GM12874 (cell line): ENCODE measurements around the gene FAM168A.

ENCODE experiments used
- CTCF ChIP-seq: IDR thresholded peaks from 2 replicates; pipeline ENCODE4 v1.5.1; 2011; ENCODE audit warnings: low read depth, mild to moderate bottlenecking, control low read depth, low read length, moderate library complexity; ENCODE audit not compliant: insufficient read depth

Gene FAM168A

DNA sequence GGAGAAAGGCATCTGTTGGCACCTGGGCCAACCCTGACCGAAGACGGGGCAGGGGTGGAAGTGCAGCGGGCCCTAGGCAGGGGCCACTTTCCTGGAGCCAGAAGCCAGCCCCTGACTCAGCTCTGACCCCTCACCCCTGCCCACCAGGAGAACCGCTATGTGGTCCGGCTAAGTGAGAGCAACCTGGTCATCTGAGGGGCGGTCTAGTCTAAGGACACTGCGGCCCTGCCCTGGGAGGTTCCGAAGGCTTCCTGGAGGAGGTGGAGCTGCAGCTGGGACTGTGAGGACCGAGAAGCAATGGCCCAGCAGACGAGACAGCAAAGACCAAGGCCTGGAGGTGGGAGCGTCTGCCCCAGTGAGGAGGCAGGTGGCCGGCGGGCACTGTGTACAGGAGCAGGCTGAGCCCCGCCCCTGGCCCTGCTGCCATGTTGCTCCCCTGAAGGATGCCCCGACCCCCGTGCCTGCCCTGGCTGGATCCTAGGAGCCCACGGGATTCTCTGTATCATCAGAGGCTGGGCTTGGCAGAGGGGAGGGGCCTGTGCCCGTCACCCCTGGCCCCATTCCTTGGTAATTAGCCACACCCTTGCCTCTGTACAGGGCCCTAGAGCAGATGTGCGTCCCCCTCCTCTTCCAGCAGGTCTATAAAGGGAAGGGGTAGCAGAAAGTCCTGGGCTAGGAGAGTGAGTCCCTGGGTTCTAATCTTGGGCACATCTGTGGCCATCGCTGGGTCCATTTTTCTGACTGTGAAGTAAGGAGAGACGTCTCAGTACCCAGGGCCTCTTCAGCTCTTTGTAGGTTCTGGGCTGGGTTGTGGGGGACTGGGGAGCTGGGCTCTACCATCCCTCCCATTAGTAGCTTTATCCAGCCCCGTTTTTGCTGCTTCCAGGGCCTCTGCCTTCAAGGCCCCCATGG is 202.4 kb downstream of the FAM168A start:
- TF ChIP-seq CTCF = no peak

- TF ChIP-seq CTCF = no peak
Observed at GRCh38 chr11:73394416-73395296, 203.3 kb downstream of the FAM168A start.

DNA sequence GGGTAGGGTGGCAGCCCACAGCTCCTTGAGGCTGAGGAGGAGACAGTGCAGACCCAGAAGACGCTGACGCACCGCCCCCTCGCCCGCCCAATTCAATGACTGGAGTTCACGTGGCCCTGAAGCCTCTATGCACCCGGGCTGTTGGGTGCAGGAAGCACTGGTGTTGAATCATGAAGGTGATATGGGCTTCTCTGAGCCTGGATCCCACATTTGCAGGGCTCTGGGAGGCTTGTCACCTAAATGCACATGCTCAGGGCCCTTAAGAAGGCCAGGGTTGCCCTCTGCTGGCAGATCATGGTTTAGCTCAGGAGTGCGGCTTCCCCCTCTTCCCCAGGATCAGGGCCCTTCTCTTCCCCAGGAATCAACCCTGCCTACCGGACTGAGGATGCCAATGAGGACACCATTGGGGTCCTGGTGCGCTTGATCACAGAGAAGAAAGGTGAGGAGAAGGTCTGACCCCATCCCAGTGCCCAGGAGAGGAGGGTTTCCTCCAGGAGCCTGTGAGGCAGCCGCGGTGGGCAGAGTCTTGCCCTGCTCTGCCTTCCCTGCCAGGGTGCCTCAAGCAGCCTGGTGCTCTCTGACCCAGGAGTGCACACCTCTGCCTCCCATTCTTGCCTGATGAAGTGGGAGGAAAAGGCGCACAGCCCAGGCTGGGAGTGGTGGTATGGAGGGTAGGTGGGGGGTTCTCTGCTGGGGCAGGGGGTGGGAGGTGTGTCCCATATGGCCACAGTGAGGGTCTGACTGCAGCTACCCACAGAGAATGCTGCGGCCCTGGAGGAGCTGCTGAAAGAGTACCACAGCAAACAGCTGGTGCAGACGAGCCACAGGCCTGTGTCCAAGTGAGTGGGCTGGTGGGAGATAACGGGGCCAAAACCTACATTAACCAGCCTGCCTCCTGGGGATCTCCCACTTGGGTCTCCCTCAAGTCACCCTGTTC is 204.2 kb downstream of the FAM168A start:
- TF ChIP-seq CTCF = peak; percentile 79

DNA sequence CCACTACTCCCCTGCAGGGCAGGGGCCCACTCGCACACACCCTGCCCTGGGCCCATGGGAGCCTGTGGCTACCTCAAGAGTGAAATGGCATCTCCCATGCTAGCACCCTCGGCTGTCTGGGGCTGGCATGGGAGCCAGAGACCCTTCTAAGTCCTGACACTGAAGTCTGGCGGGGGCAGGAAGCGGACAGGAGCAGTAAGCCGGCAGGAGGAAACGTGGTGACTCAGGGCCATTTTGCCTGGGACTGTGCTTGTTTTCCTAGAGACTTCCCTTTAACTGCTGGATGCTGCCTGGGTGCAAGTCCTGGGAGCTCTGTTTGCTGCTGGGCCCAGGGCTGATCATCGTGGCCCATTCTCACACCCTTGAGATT is 204.9 kb downstream of the FAM168A start:
- TF ChIP-seq CTCF = no peak

GRCh38 chr11:73392108-73393010 is 205.6 kb downstream of the FAM168A start:
- TF ChIP-seq CTCF = no peak

- TF ChIP-seq CTCF = no peak
Observed at GRCh38 chr11:73391665-73392064, 206.2 kb downstream of the FAM168A start.
